Measurements from ENCODE around the gene ACSF2. TPM values are rescaled to one million over a fixed set of nuclear protein-coding genes. Genes with fewer than 3 reads are reported as not detected.

ACSF2 gene
- total and polyA plus RNA-seq, 2 donors from 2014 or later = 44.4 to 404 TPM

DNA sequence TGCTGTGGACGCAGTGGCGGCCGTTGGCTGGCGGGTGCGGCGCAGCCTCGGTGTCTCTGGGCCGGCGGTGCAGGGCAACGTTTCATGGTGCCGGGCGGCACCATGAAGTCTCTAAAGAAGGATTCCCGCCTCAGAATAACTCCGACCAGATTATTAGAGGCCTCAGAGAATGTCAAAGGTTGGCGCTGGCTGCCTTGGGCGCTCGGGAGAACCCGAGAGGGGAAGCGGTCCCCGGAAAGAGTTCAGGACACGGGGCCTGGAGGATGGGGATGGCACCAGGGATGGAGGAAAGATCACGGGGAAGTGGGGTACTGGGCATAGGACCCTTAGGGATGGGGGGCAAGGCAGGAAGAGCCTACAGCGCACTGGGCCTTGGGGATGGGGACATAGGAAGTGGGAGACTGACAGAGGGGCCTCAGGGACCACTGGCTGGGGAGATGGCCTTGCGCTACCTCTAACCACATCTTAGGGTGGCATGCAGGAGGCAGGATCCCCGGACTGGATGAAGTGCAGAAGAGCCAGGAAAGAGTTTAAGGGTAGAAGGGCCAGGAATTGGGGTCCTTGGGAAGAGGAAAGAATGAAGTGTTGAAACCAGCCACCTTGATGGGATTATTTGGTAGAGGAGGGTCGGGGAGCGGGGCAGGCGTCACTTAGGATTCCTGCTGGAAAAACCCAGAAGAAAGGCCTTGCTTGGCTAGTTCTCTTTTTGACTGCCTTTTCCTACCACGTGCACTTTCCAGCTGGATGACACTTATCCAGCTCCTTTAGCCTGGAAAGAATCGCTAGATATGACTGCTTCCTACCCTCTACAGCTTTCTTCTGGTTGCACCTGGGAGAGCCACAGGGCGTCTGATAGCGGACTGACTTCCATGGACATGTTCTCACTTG, 82.8 kb downstream of the ACSF2 start:
- intact Hi-C loops (cut with DNase I) = no loop called here
- Histone ChIP-seq H3K27ac (ENCODE audit: low read depth in 2 of 2, low read length in 2 of 2) (peak overlapping the region; percentile 52 to 71), H3K4me1 (ENCODE audit: control insufficient read depth in 2 of 3, insufficient read depth in 2 of 3, low read depth in 1 of 3, low read length in 3 of 3) (peaks cover 0 to 6% (median 0%) of the 10 kb centered on the region in 3 donors), H3K4me3 (ENCODE audit: low read length in 3 of 3) (peak overlapping the region in 2 of 3 donors; percentile 61 to 67), H3K36me3 (ENCODE audit: control insufficient read depth in 2 of 3, insufficient read depth in 3 of 3, low read length in 3 of 3) (no peaks in the 10 kb centered on the region), H3K27me3 (ENCODE audit: control insufficient read depth, insufficient read depth, low read length) (no peaks in the 10 kb centered on the region), H3K9me3 (ENCODE audit: control insufficient read depth in 2 of 3, insufficient read depth in 1 of 3, low read length in 3 of 3) (no peaks in the 10 kb centered on the region), H3K9ac (ENCODE audit: low read length in 3 of 3) (peak overlapping the region in 2 of 3 donors; percentile 54 to 72)
- peak in 2 of 5 donors; percentile 51 to 58 for DNase-seq
- no peak for TF ChIP-seq CTCF (IDR thresholded peaks at IDR 0.05; ENCODE audit: borderline replicate concordance, extremely low read depth, insufficient read depth)
- FAIRE-seq = no peak

GRCh38 chr17:50511058-50511457, 85.0 kb downstream of the ACSF2 start:
- no peak for FAIRE-seq
- TF ChIP-seq CTCF (IDR thresholded peaks at IDR 0.05; ENCODE audit: borderline replicate concordance, extremely low read depth, insufficient read depth) = no peak

DNA sequence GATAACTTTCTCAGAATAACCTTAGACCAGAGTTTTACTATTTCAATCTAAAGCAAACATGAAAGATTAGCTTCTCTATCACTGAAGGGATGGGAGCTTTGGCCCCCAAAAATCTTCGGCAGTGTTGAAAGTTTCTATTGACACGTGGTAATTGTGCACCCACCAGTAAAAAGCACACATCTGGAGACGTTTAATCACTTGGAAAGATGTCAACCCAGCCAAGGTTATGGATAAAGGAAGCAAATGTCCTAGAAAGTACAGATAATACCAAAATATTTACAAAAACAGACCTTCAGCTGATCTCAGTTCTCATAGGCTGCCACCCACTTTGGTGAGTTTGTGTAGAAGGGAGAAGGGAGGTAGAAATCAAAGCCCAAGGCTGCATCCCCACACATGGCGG, 87.5 kb downstream of the ACSF2 start:
- no peak for DNase-seq
- no peak for TF ChIP-seq CTCF (IDR thresholded peaks at IDR 0.05; ENCODE audit: borderline replicate concordance, extremely low read depth, insufficient read depth)
- H3K9ac ChIP-seq (ENCODE audit: low read length in 3 of 3) = no peak overlapping the region
- FAIRE-seq = no peak
- no peaks in the 10 kb centered on the region for H3K9me3 ChIP-seq (ENCODE audit: control insufficient read depth in 2 of 3, insufficient read depth in 1 of 3, low read length in 3 of 3)
- no peaks in the 10 kb centered on the region for H3K27me3 ChIP-seq (ENCODE audit: control insufficient read depth, insufficient read depth, low read length)
- no peak overlapping the region for H3K27ac ChIP-seq (ENCODE audit: low read depth in 2 of 2, low read length in 2 of 2)
- intact Hi-C loops (cut with DNase I) = no loop called here
- peaks cover 0 to 6% (median 0%) of the 10 kb centered on the region in 3 donors for H3K4me1 ChIP-seq (ENCODE audit: control insufficient read depth in 2 of 3, insufficient read depth in 2 of 3, low read depth in 1 of 3, low read length in 3 of 3)
- no peak overlapping the region for H3K4me3 ChIP-seq (ENCODE audit: low read length in 3 of 3)
- H3K36me3 ChIP-seq (ENCODE audit: control insufficient read depth in 2 of 3, insufficient read depth in 3 of 3, low read length in 3 of 3) = no peaks in the 10 kb centered on the region

More at GRCh38 chr17:50511058-50511457, 85.0 kb downstream of the ACSF2 start:
- Histone ChIP-seq H3K27ac (ENCODE audit: low read depth in 2 of 2, low read length in 2 of 2) (peak overlapping the region; percentile 79 to 84), H3K9me3 (ENCODE audit: control insufficient read depth in 2 of 3, insufficient read depth in 1 of 3, low read length in 3 of 3) (no peaks in the 10 kb centered on the region), H3K4me3 (ENCODE audit: low read length in 3 of 3) (peak overlapping the region in 1 of 3 donors; percentile 17), H3K36me3 (ENCODE audit: control insufficient read depth in 2 of 3, insufficient read depth in 3 of 3, low read length in 3 of 3) (no peaks in the 10 kb centered on the region), H3K9ac (ENCODE audit: low read length in 3 of 3) (peak overlapping the region in 1 of 3 donors; percentile 48), H3K4me1 (ENCODE audit: control insufficient read depth in 2 of 3, insufficient read depth in 2 of 3, low read depth in 1 of 3, low read length in 3 of 3) (peaks cover 0 to 8% (median 0%) of the 10 kb centered on the region in 3 donors), H3K27me3 (ENCODE audit: control insufficient read depth, insufficient read depth, low read length) (no peaks in the 10 kb centered on the region)
- intact Hi-C loops (cut with DNase I) = no loop called here
- peak in 4 of 5 donors; percentile 42 to 70 (median 56) for DNase-seq

Data from kidney (tissue), 14 donors.